OCI-LY7 (cell line): Measurements from ENCODE around the gene FBXO47.

Experiments
- CTCF ChIP-seq: fragments of 200-600 bp; sonication (generic); conservative IDR thresholded peaks from 2 replicates; pipeline ENCODE4 v1.5.1; 2014; ENCODE audit warnings: mild to moderate bottlenecking, antibody characterized with exemption, low read length, moderate library complexity, mixed read lengths
- EZH2phosphoT487 ChIP-seq: fragments of 200-600 bp; sonication (generic); IDR thresholded peaks from 2 replicates; pipeline ENCODE4 v1.6.1; 2018; ENCODE audit warnings: low read depth, borderline replicate concordance, mild to moderate bottlenecking, mixed run types, antibody characterized with exemption, low read length, moderate library complexity, mixed read lengths

GRCh38 chr17:39015546-39015935, 48.3 kb upstream of the FBXO47 start:
- TF ChIP-seq CTCF (no peak), EZH2phosphoT487 (no peak)
